ENCODE results near the gene SLC2A5. TPM values are rescaled to one million over a fixed set of nuclear protein-coding genes. Genes with fewer than 3 reads are reported as not detected.
A peak's percentile ranks its signal among the peaks of the same experiment; 100 is the strongest.

Gene SLC2A5
- total and polyA plus RNA-seq, 12 donors: 0.50 to 29.9 (median 4.3) TPM

DNA sequence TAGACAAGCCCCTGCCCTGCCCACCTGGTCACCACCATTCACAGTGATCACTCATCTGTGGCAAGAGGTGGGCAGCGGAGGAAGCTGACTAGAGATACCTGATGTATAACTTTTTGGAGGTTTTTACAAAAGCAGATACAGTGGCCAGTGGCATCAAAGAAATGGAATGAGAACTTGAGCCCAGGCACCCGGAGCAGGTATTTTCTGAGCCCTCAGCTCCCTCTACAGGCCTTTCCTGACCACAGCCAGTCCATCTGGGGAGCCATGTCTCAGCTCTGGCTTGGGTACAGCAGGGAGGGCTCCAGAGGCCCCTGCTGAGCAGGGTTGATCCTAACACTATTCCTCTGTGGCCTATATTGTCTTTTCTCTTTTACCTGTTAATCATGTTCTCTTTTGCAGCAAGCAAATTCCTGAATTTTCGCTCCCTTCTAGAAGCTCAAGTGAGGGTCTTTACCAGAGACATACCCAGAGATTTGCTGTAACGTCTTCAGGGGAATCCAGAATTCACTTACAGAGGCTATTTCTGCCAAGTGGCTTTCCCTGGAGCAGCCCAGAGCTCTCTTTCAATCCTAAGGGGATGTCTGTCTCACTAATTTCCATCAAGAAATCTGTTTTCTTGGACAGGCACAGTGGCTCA lies 32.2 kb upstream of the SLC2A5 start:
- no peak for TF ChIP-seq POLR2A (IDR thresholded peaks at IDR 0.05)
- TF ChIP-seq CTCF (IDR thresholded peaks at IDR 0.05): peak; percentile 13 to 61 (median 44)
- H3K27me3 ChIP-seq: no peaks in the 10 kb centered on the region
- 44 to 81% (median 57%) methylated on average over 4 of the region's 4 CpGs for WGBS, 4 donors
- no peak overlapping the region for H3K27ac ChIP-seq
- intact Hi-C loops (cut with DNase I): loop anchor here (5.0 to 10.0 kb wide), 4 partner anchors 89 to 184 kb away; no protein-coding TSS in a partner anchor
- no peaks in the 10 kb centered on the region for H3K9me3 ChIP-seq (replicated peaks in 1 of 3)
- H3K36me3 ChIP-seq (replicated peaks in 1 of 2): peaks cover 0 to 11% of the 10 kb centered on the region in 2 donors
- no peak overlapping the region for H3K4me3 ChIP-seq
- no peaks in the 10 kb centered on the region for H3K4me1 ChIP-seq (replicated peaks in 1 of 2)
- peak in 5 of 7 donors; percentile 40 to 66 (median 50) for DNase-seq

DNA sequence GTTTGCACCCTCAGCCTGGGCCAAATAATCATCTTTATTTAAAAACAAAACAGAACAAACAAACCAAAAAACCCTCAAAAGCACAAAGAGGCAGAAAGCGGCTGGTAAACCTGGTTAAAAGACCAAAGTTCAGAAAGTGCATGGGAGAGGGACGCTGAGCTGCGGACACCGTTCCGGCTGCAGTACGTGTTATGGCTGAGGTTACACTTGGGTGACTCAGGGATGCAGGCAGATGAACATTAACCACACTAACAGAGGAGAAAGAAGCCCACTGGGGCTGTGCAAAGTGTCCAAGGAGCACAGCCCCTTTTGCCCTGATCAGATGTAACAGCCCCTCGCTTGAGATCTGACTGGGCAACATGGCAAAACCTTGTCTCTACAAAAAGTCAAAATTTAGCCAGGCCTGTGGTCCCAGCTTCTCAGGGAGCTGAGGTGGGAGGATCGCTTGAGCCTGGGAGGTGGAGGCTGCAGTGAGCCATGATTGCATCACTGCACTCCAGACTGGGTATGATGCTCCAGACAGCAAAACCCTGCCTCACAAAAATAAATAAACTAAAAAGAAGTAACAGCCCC lies 31.1 kb upstream of the SLC2A5 start:
- TF ChIP-seq POLR2A (IDR thresholded peaks at IDR 0.05) (no peak), CTCF (IDR thresholded peaks at IDR 0.05) (no peak)
- DNase-seq: no peak
- no peak overlapping the region for H3K4me3 ChIP-seq
- no peaks in the 10 kb centered on the region for H3K4me1 ChIP-seq (replicated peaks in 1 of 2)
- intact Hi-C loops (cut with DNase I): loop anchor here (5.0 to 10.0 kb wide), 4 partner anchors 88 to 183 kb away; no protein-coding TSS in a partner anchor
- H3K27ac ChIP-seq: no peak overlapping the region
- peaks cover 0 to 11% of the 10 kb centered on the region in 2 donors for H3K36me3 ChIP-seq (replicated peaks in 1 of 2)
- no peaks in the 10 kb centered on the region for H3K27me3 ChIP-seq
- H3K9me3 ChIP-seq (replicated peaks in 1 of 3): no peaks in the 10 kb centered on the region
- WGBS, 4 donors: 93 to 96% (median 93%) methylated on average over 8 of the region's 8 CpGs

GRCh38 chr1:9099555-9099954 lies 30.1 kb upstream of the SLC2A5 start:
- DNase-seq: no peak
- TF ChIP-seq CTCF (IDR thresholded peaks at IDR 0.05): no peak
- TF ChIP-seq POLR2A (IDR thresholded peaks at IDR 0.05): no peak
- H3K9me3 ChIP-seq (replicated peaks in 1 of 3): no peaks in the 10 kb centered on the region
- no peaks in the 10 kb centered on the region for H3K27me3 ChIP-seq
- no peak overlapping the region for H3K4me3 ChIP-seq
- H3K27ac ChIP-seq: no peak overlapping the region
- intact Hi-C loops (cut with DNase I): no loop called here
- no peaks in the 10 kb centered on the region for H3K4me1 ChIP-seq (replicated peaks in 1 of 2)
- 60 to 95% (median 89%) methylated on average over 2 to 7 of the region's 7 CpGs for WGBS, 4 donors
- peaks cover 0 to 11% of the 10 kb centered on the region in 2 donors for H3K36me3 ChIP-seq (replicated peaks in 1 of 2)

GRCh38 chr1:9097947-9098705 lies 28.7 kb upstream of the SLC2A5 start:
- intact Hi-C loops (cut with DNase I): no loop called here
- H3K36me3 ChIP-seq (replicated peaks in 1 of 2): no peaks in the 10 kb centered on the region
- no peak overlapping the region for H3K4me3 ChIP-seq
- TF ChIP-seq POLR2A (IDR thresholded peaks at IDR 0.05): no peak
- no peak for TF ChIP-seq CTCF (IDR thresholded peaks at IDR 0.05)
- DNase-seq: peak in 2 of 7 donors; percentile 36 to 48
- 75 to 80% (median 76%) methylated on average over 13 of the region's 13 CpGs for WGBS, 4 donors
- H3K27ac ChIP-seq: no peak overlapping the region
- H3K4me1 ChIP-seq (replicated peaks in 1 of 2): no peaks in the 10 kb centered on the region
- H3K9me3 ChIP-seq (replicated peaks in 1 of 3): no peaks in the 10 kb centered on the region
- H3K27me3 ChIP-seq: no peaks in the 10 kb centered on the region

All from adrenal gland (tissue), 12 donors.